Measurements from ENCODE around the gene AMPD2. TPM values are rescaled to one million over a fixed set of nuclear protein-coding genes. Genes with fewer than 3 reads are reported as not detected.

The AMPD2 gene
- total and polyA plus RNA-seq, 2 of the 8 experiments (the other 6 are each of a cell fraction or from before 2014, with no cell fraction given) = 37.2 to 67.7 TPM

- TF ChIP-seq ASH2L (IDR thresholded peaks at IDR 0.05; ENCODE audit: low read length) = no peak
- TF ChIP-seq KDM5A (IDR thresholded peaks at IDR 0.05; ENCODE audit: low read length) = no peak
- TF ChIP-seq GTF2F1 (IDR thresholded peaks at IDR 0.05; ENCODE audit: borderline replicate concordance, low read depth, low read length) = no peak
- no peak for TF ChIP-seq RAD21 (IDR thresholded peaks at IDR 0.05 in 1 of 2, conservative IDR thresholded peaks at IDR 0.05 in 1 of 2; ENCODE audit: low read depth in 2 of 2, low read length in 2 of 2)
- TF ChIP-seq SIRT6 (IDR thresholded peaks at IDR 0.05; ENCODE audit: low read length) = no peak
- TF ChIP-seq BRCA1 (IDR thresholded peaks at IDR 0.05; ENCODE audit: low read depth, low read length) = no peak
- no peak for TF ChIP-seq E2F6 (IDR thresholded peaks at IDR 0.05)
Observed at GRCh38 chr1:109616391-109616790, 3.2 kb upstream of the AMPD2 start (continued).

All from H1 (cell line).